Vagina (tissue), 2 donors: ENCODE results near the gene OBSCN. TPM values are rescaled to one million over a fixed set of nuclear protein-coding genes. Genes with fewer than 3 reads are reported as not detected.

ENCODE experiments used
- DNase-seq, 2 donors: peaks; one replicate each; pipeline ENCODE4 v3.0.0-alpha.2; 2017; ENCODE audit errors: extremely low spot score in 2 of 2
- H3K27ac ChIP-seq: fragments of 200-600 bp; sonication (generic); one replicate; pipeline ENCODE4 v1.5.1; 2019
- H3K27me3 ChIP-seq: fragments of 200-600 bp; sonication (generic); one replicate; pipeline ENCODE4 v1.5.1; 2019
- H3K36me3 ChIP-seq, 2 donors: fragments of 200-600 bp; sonication (generic); one replicate each; pipeline ENCODE4 v1.5.1; 2017 to 2019
- H3K4me1 ChIP-seq: fragments of 200-600 bp; sonication (generic); one replicate; pipeline ENCODE4 v1.5.1; 2019
- H3K4me3 ChIP-seq, 2 donors: fragments of 200-600 bp; sonication (generic); 1 replicate in 1 of 2; 2 replicates in 1 of 2; pipeline ENCODE4 v1.5.1; 2016 to 2019
- H3K9me3 ChIP-seq: fragments of 200-600 bp; sonication (generic); one replicate; pipeline ENCODE4 v1.5.1; 2019
- CTCF ChIP-seq, 3 experiments: fragments of 450-650 bp in 2 of 3; fragments of 200-600 bp in 1 of 3; sonication (generic) in 1 of 3; IDR thresholded peaks; one replicate each; pipeline ENCODE4 v1.5.1; 2017 to 2019; ENCODE audit warnings: antibody characterized with exemption in 3 of 3, mild to moderate bottlenecking in 2 of 3, moderate library complexity in 2 of 3
- POLR2A ChIP-seq, 2 donors: fragments of 450-650 bp; IDR thresholded peaks; one replicate each; pipeline ENCODE4 v1.6.1; 2017; ENCODE audit warnings: antibody characterized with exemption in 2 of 2, mild to moderate bottlenecking in 2 of 2, moderate library complexity in 2 of 2
- POLR2AphosphoS5 ChIP-seq, 2 donors: sonication (generic); formaldehyde crosslinking; IDR thresholded peaks; one replicate each; pipeline ENCODE4 v1.9.0; 2017; ENCODE audit warnings: antibody characterized with exemption in 2 of 2, mild to moderate bottlenecking in 2 of 2, low read depth in 1 of 2; ENCODE audit not compliant: insufficient read depth in 1 of 2
- intact Hi-C: fragments of 100-400 bp; cut with DNase I; formaldehyde crosslinking; loops from one replicate; pipeline ENCODE4 v1.15.1; 2023
- total RNA-seq: library from RNA; depleted of rRNA; stranded (reverse); fragments of >200 nt; gene quantifications from one replicate; pipeline ENCODE4 v1.2.3, GENCODE V29; 2016

Gene OBSCN
- total RNA-seq = 35.8 TPM

DNA sequence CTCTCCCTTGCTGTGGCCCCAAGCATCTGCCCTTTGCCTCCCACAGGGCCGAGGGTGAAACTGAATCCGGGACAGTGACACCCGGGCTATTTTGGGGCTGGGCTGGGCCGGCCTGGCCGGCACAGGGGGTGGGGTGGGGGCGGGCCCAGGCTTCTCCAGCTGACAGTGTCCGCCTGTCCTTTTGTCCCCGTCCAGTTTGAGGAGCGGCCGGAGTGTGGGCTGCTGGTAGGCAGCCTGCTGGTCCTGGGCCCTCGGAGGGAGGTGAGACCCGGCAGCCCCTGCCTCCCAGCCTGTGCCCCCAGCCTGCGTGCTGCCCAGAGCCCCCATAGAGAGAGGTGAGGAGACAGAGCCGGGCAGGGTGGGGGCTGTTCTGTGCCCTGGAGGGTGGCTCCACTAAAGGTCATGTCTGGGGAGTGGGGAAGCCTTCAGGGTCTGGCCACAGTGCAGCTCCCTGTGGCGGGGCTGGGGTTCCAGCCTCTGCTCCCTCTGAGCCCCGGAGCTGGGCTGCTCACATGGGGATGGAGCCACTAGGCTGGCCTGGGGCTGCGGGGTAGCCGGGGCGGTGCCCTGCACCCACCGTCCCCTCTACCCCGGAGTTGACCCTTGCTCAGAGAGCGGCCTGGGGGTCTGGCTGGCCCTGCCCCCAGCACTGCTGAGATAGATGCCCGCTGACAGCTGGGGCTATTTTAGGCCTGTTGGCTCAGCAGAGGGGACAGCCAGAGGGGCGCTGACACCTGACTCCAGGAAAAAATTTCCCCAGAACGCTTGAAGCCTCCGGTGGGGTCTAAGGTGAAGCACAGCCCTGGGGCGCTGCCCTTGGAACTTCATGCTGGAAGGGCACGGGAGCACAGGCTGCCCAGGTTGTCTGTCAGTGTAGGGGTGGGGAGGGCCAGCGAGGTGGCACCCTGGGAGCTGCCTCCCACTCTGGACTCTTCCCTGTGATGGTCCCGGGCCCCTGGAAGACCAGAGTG lies at the start of gene OBSCN:
OBSCN (plus strand) TSS at position 194 of the 971 bp plus-strand sequence. CDS start 3,740 bp downstream, outside the sequence.
- no peaks in the 10 kb centered on the region for H3K36me3 ChIP-seq
- no peak within 1 kb of the TSS for H3K27ac ChIP-seq
- no peaks in the 10 kb centered on the region for H3K9me3 ChIP-seq
- peaks cover 22% of the 10 kb centered on the region for H3K4me1 ChIP-seq
- intact Hi-C loops = no loop called here
- H3K27me3 ChIP-seq = no peaks in the 10 kb centered on the region
- TF ChIP-seq POLR2A (IDR thresholded peaks at IDR 0.05) = no peak
- TF ChIP-seq POLR2AphosphoS5 (IDR thresholded peaks at IDR 0.05; ENCODE audit: insufficient read depth in 1 of 2, low read depth in 1 of 2) = no peak
- no peak for TF ChIP-seq CTCF (IDR thresholded peaks at IDR 0.05)
- peak in 1 of 2 donors; percentile 70 for DNase-seq
- H3K4me3 ChIP-seq = no peak within 1 kb of the TSS

DNA sequence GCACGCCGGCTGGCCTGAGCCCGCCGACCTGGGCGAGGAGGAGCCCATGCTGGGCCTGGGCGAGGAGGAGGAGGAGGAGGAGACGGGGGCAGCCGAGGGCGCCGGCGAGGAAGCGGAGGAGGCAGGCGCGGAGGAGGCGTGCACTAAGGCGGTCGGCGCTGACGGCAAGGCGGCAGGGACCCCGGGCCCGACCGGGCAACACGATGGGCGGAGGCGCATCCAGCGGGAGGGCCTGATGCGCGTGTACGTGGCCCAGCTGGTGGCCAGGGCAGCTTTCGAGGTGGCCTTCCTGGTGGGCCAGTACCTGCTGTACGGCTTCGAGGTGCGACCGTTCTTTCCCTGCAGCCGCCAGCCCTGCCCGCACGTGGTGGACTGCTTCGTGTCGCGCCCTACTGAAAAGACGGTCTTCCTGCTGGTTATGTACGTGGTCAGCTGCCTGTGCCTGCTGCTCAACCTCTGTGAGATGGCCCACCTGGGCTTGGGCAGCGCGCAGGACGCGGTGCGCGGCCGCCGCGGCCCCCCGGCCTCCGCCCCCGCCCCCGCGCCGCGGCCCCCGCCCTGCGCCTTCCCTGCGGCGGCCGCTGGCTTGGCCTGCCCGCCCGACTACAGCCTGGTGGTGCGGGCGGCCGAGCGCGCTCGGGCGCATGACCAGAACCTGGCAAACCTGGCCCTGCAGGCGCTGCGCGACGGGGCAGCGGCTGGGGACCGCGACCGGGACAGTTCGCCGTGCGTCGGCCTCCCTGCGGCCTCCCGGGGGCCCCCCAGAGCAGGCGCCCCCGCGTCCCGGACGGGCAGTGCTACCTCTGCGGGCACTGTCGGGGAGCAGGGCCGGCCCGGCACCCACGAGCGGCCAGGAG lies 49.5 kb upstream of the OBSCN start:
- H3K27me3 ChIP-seq = no peaks in the 10 kb centered on the region
- TF ChIP-seq POLR2AphosphoS5 (IDR thresholded peaks at IDR 0.05; ENCODE audit: insufficient read depth in 1 of 2, low read depth in 1 of 2) = no peak
- H3K4me3 ChIP-seq = no peak overlapping the region
- intact Hi-C loops = no loop called here
- H3K4me1 ChIP-seq = peaks cover 42% of the 10 kb centered on the region
- no peaks in the 10 kb centered on the region for H3K36me3 ChIP-seq
- H3K27ac ChIP-seq = no peak overlapping the region
- H3K9me3 ChIP-seq = no peaks in the 10 kb centered on the region
- no peak for DNase-seq

DNA sequence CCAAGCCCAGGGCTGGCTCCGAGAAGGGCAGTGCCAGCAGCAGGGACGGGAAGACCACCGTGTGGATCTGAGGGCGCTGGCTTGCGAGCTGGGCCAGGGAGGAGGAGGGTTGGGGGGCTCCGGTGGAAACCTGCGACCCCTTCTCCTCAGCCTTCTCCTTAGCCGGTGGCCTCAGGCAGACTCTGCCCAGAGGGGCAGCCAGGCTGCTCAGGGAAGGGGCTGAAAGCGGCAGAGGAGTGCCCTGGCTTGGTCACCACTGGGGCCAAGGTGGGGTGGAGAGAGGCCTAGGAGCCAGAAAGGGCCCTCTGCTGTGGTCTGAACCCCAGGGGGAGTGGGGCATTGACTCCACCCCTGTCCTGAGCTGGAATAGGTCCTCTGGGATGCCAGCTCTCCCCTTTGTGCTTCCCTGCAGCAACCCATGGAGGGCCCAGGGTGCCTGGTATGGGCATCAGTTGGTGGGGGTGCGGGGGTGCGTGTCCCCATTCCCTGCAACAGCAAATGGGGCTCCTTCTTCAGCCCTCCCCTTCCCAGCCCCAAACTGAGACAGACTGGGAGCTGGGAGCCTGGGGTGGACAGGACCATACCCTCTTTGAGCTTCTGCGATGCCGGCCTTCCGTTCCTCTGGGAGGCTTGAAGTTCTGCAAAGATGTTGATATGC lies 48.7 kb upstream of the OBSCN start:
- no peak overlapping the region for H3K4me3 ChIP-seq
- H3K9me3 ChIP-seq = no peaks in the 10 kb centered on the region
- TF ChIP-seq CTCF (IDR thresholded peaks at IDR 0.05) (no peak), POLR2A (IDR thresholded peaks at IDR 0.05) (no peak), POLR2AphosphoS5 (IDR thresholded peaks at IDR 0.05; ENCODE audit: insufficient read depth in 1 of 2, low read depth in 1 of 2) (no peak)
- intact Hi-C loops = no loop called here
- H3K27me3 ChIP-seq = no peaks in the 10 kb centered on the region
- peaks cover 50% of the 10 kb centered on the region for H3K4me1 ChIP-seq
- H3K36me3 ChIP-seq = no peaks in the 10 kb centered on the region
- no peak overlapping the region for H3K27ac ChIP-seq
- no peak for DNase-seq

GRCh38 chr1:228160201-228160761 lies 47.6 kb upstream of the OBSCN start:
- Histone ChIP-seq H3K4me1 (peaks cover 52% of the 10 kb centered on the region), H3K27ac (no peak overlapping the region), H3K36me3 (no peaks in the 10 kb centered on the region), H3K9me3 (no peaks in the 10 kb centered on the region), H3K4me3 (no peak overlapping the region), H3K27me3 (no peaks in the 10 kb centered on the region)
- intact Hi-C loops = loop anchor here (10.0 kb wide), 1 partner anchor 75 kb away; the partner anchor contains the start of gene ARF1
- no peak for DNase-seq
- TF ChIP-seq POLR2A (IDR thresholded peaks at IDR 0.05) (no peak), CTCF (IDR thresholded peaks at IDR 0.05) (no peak), POLR2AphosphoS5 (IDR thresholded peaks at IDR 0.05; ENCODE audit: insufficient read depth in 1 of 2, low read depth in 1 of 2) (no peak)
